Measurements from ENCODE around the gene CACTIN. TPM values are rescaled to one million over a fixed set of nuclear protein-coding genes. Genes with fewer than 3 reads are reported as not detected.
A peak's percentile ranks its signal among the peaks of the same experiment; 100 is the strongest.

CACTIN gene
- total and polyA plus RNA-seq, 2 of the 8 experiments (the other 6 are each of a cell fraction or from before 2014, with no cell fraction given): 25.8 to 29.9 TPM

DNA sequence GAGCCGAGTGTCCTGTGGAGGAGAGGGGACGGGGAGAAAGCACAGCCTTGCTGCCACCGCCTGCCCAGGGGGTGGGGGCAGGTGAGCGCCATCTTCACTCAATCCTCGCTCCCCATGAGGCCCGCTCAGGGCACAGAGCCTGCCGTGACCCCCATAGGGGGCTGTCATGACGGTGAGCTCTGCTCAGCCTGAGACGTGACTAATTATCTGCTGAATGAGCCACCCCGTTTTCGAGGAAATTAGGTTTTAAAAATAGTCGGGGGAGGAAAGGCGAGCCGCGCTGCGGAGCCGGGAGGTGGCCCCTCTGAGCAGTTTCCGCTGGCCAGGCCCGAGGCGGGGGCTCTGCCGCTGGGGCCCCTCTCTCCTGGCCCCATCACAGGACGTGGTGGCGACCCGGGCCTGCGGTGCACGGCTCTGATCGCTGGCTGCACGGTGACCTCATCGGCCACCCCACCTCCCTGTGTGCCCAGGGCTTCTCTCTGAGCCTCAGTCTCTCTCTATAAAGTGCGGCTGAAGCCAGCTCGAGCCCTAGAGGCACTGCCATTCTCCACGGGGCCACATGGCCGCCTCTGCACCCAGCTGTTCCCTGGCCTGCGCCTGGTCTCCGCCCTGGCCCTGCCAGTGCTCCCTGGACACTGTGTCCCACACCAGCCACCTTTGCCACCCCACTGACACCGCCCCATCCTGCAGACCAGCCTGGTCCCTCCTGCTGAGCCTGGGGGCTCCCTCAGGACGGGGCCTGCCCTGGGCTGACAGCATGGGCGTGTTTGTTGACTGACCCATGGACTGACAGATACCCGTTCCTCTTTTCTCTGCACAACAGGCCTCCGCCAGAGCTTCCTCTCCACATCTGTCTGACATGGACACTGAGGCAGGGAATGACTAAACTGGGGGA lies 45.3 kb upstream of the CACTIN start:
- peaks cover 15% of the 10 kb centered on the region; the same call in 1 of the 2 replicates for H3K79me1 ChIP-seq (ENCODE audit: low read depth, low read length)
- H2BK15ac ChIP-seq (ENCODE audit: low read length): peak overlapping the region; percentile 5; the same call in 1 of the 2 replicates
- ChIA-PET POLR2A (ENCODE audit: partially characterized antibody) (interaction anchor here (0.5 to 1.8 kb wide), 5 partner anchors 16 to 228 kb away, joined by 3 to 6 read pairs (median 4); no protein-coding TSS in a partner anchor), CTCF (ENCODE audit: partially characterized antibody) (interaction anchor here (1.1 to 3.5 kb wide), 10 partner anchors 10 to 60 kb away, joined by 3 to 13 read pairs (median 4); partner anchors contain the start of gene TJP3)
- H3K4ac ChIP-seq (replicated peaks; ENCODE audit: insufficient read length, low read depth, low read length): no peak overlapping the region
- no peak overlapping the region for H3K27ac ChIP-seq (ENCODE audit: low read depth, low read length)
- no peak overlapping the region for H3K14ac ChIP-seq (ENCODE audit: insufficient read length)
- no peak overlapping the region for H3K23ac ChIP-seq (ENCODE audit: insufficient read length)
- H3K4me3 ChIP-seq (ENCODE audit: extremely low read depth in 1 of 4, insufficient read depth in 2 of 4, low read depth in 3 of 4, low read length in 4 of 4): no peak overlapping the region
- H3K56ac ChIP-seq (replicated peaks; ENCODE audit: insufficient read length, low read depth, low read length): no peak overlapping the region
- H3K9ac ChIP-seq (replicated peaks in 1 of 4; ENCODE audit: extremely low read depth in 1 of 4, low read depth in 3 of 4, low read length in 3 of 4): peak overlapping the region in 1 of 4 experiments; percentile 12; a peak in 1 of 7 replicates
- H3K18ac ChIP-seq (ENCODE audit: extremely low read depth, low read length): peak overlapping the region; percentile 32; the same call in 1 of the 2 replicates
- no peaks in the 10 kb centered on the region for H3K36me3 ChIP-seq (ENCODE audit: control insufficient read depth in 2 of 4, insufficient read depth in 4 of 4, low read length in 3 of 4)
- peaks cover 0 to 3% of the 10 kb centered on the region in 2 experiments; a peak in 1 of 4 replicates for H3K79me2 ChIP-seq (ENCODE audit: control insufficient read depth in 1 of 2, insufficient read depth in 2 of 2, low read length in 2 of 2)
- TF ChIP-seq POLR2AphosphoS5 (IDR thresholded peaks at IDR 0.05; ENCODE audit: low read depth, low read length) (no peak), CHD2 (IDR thresholded peaks at IDR 0.05; ENCODE audit: low read length) (no peak), NANOG (IDR thresholded peaks at IDR 0.05; ENCODE audit: insufficient read depth, low read depth, low read length, poor library complexity, severe bottlenecking) (no peak)
- no peaks in the 10 kb centered on the region for H3K27me3 ChIP-seq (replicated peaks in 1 of 4; ENCODE audit: control insufficient read depth in 3 of 4, extremely low read depth in 1 of 4, insufficient read depth in 3 of 4, low read length in 3 of 4)
- peak overlapping the region; percentile 90; the same call in 1 of the 2 replicates for H2AK5ac ChIP-seq (ENCODE audit: low read depth, low read length)
- H4K20me1 ChIP-seq (replicated peaks in 1 of 2; ENCODE audit: control insufficient read depth in 1 of 2, insufficient read depth in 2 of 2, low read length in 2 of 2): peaks cover 8 to 32% of the 10 kb centered on the region in 2 experiments
- 0 out of 2 replicates have a peak overlapping the region, but pooled peaks have one; percentile 33 for H2BK12ac ChIP-seq (ENCODE audit: low read depth, low read length)
- WGBS, 2 experiments (ENCODE audit: extremely low coverage in 1 of 2, insufficient coverage in 1 of 2, insufficient read length in 1 of 2, insufficient replicate concordance in 2 of 2, low coverage in 1 of 2, low lambda C conversion rate in 2 of 2, missing lambda C conversion rate in 1 of 2): 87% methylated on average over 32 of the region's 40 CpGs; no CpG with 5 or more reads in 1 of the 2 experiments
- H4K8ac ChIP-seq (ENCODE audit: extremely low read depth, insufficient read depth, low read length): peak overlapping the region; percentile 75; the same call in 1 of the 2 replicates
- no peak overlapping the region for H2BK120ac ChIP-seq (replicated peaks; ENCODE audit: low read depth, low read length)
- no peak overlapping the region for H4K5ac ChIP-seq (ENCODE audit: insufficient read length, low read depth, low read length)
- no peaks in the 10 kb centered on the region for H3K23me2 ChIP-seq (ENCODE audit: low read depth, low read length)
- H2AFZ ChIP-seq (ENCODE audit: low read length): no peak overlapping the region
- DNase-seq (ENCODE audit: low read depth in 1 of 2, low spot score in 2 of 2) (no peak), FAIRE-seq (no peak)
- H3K4me1 ChIP-seq (replicated peaks in 1 of 4; ENCODE audit: control insufficient read depth in 3 of 4, insufficient read depth in 4 of 4, low read length in 3 of 4): peaks cover 0 to 21% (median 10%) of the 10 kb centered on the region in 4 experiments; a peak in 5 of 7 replicates
- H3K9me3 ChIP-seq (ENCODE audit: insufficient read depth in 2 of 2, low read depth in 1 of 2, low read length in 1 of 2): no peaks in the 10 kb centered on the region
- H2BK20ac ChIP-seq (ENCODE audit: low read length): no peak overlapping the region
- peak overlapping the region; percentile 69 for H4K91ac ChIP-seq (replicated peaks; ENCODE audit: insufficient read length, low read length)
- H2BK5ac ChIP-seq (ENCODE audit: low read depth, low read length): peak overlapping the region; percentile 84; the same call in 1 of the 2 replicates
- no peak overlapping the region for H3K4me2 ChIP-seq (ENCODE audit: insufficient read depth in 1 of 2, low read depth in 2 of 2, low read length in 2 of 2)
